HepG2 (cell line): ENCODE results near the gene SIVA1. TPM values are rescaled to one million over a fixed set of nuclear protein-coding genes. Genes with fewer than 3 reads are reported as not detected.

ENCODE experiments used
- EED ChIP-seq: sonication (generic); formaldehyde crosslinking; IDR thresholded peaks from 2 replicates; pipeline ENCODE4 v1.5.0; 2020; ENCODE audit warnings: mild to moderate bottlenecking, missing genetic modification reagents
- GLMP ChIP-seq: sonication (generic); formaldehyde crosslinking; IDR thresholded peaks from 2 replicates; pipeline ENCODE4 v1.9.0; 2021; ENCODE audit warnings: missing genetic modification reagents, mild to moderate bottlenecking, borderline replicate concordance
- GTF2F1 ChIP-seq: fragments of 150-350 bp; IDR thresholded peaks from 2 replicates; pipeline ENCODE4 v1.6.1; 2014; ENCODE audit warnings: low read length
- KDM6A ChIP-seq: IDR thresholded peaks from 2 replicates; pipeline ENCODE4 v1.6.1; 2016; ENCODE audit warnings: low read depth
- KLF13 ChIP-seq: sonication (generic); formaldehyde crosslinking; IDR thresholded peaks from 2 replicates; pipeline ENCODE4 v1.4.0; 2020; ENCODE audit warnings: mild to moderate bottlenecking, missing genetic modification reagents
- LBX2 ChIP-seq: sonication (generic); formaldehyde crosslinking; IDR thresholded peaks from 2 replicates; pipeline ENCODE4 v1.5.0; 2020; ENCODE audit warnings: missing genetic modification reagents, mild to moderate bottlenecking, borderline replicate concordance
- MXD4 ChIP-seq: IDR thresholded peaks from 2 replicates; pipeline ENCODE4 v1.6.1; 2016; ENCODE audit warnings: mild to moderate bottlenecking, missing biosample characterization, missing genetic modification reagents
- NR2F1 ChIP-seq, 2 experiments: fragments of 450-650 bp in 1 of 2; formaldehyde crosslinking in 1 of 2; IDR thresholded peaks; 2 replicates each; pipeline versions ENCODE4 v1.5.0 to v1.6.1; 2016 to 2020; ENCODE audit warnings: mild to moderate bottlenecking in 1 of 2, missing compliant biosample characterization in 1 of 2, missing genetic modification reagents in 1 of 2, moderate library complexity in 1 of 2
- PAWR ChIP-seq: sonication (generic); formaldehyde crosslinking; IDR thresholded peaks from 2 replicates; pipeline ENCODE4 v1.4.0; 2020; ENCODE audit warnings: missing genetic modification reagents, mild to moderate bottlenecking, borderline replicate concordance
- PLSCR1 ChIP-seq: sonication (generic); formaldehyde crosslinking; IDR thresholded peaks from 2 replicates; pipeline ENCODE4 v1.5.0; 2020; ENCODE audit warnings: missing genetic modification reagents, mild to moderate bottlenecking, borderline replicate concordance
- POGK ChIP-seq: sonication (generic); formaldehyde crosslinking; conservative IDR thresholded peaks from 2 replicates; pipeline ENCODE4 v1.8.0; 2022; ENCODE audit warnings: mild to moderate bottlenecking, moderate library complexity, missing genetic modification reagents
- RARG ChIP-seq: sonication (generic); formaldehyde crosslinking; IDR thresholded peaks from 2 replicates; pipeline ENCODE4 v1.4.0; 2020; ENCODE audit warnings: low read depth, mild to moderate bottlenecking, missing genetic modification reagents
- SPEN ChIP-seq: sonication (generic); formaldehyde crosslinking; IDR thresholded peaks from 2 replicates; pipeline ENCODE4 v1.5.1; 2020; ENCODE audit warnings: low read depth, mild to moderate bottlenecking, missing genetic modification reagents
- THAP7 ChIP-seq: sonication (generic); formaldehyde crosslinking; IDR thresholded peaks from 2 replicates; pipeline ENCODE4 v1.8.1; 2023; ENCODE audit warnings: mild to moderate bottlenecking, missing genetic modification reagents
- ZEB1 ChIP-seq: IDR thresholded peaks from 2 replicates; pipeline ENCODE4 v1.6.1; 2012; ENCODE audit warnings: mild to moderate bottlenecking, low read depth, inconsistent platforms; ENCODE audit not compliant: insufficient replicate concordance
- ZKSCAN1 ChIP-seq: fragments of 150-350 bp; IDR thresholded peaks from 2 replicates; pipeline ENCODE4 v1.6.1; 2014; ENCODE audit warnings: low read length
- ZNF296 ChIP-seq: sonication (generic); formaldehyde crosslinking; conservative IDR thresholded peaks from 2 replicates; pipeline ENCODE4 v1.5.0; 2020; ENCODE audit warnings: mild to moderate bottlenecking, missing genetic modification reagents
- ZNF343 ChIP-seq: sonication (generic); formaldehyde crosslinking; IDR thresholded peaks from 2 replicates; pipeline ENCODE4 v1.4.0; 2020; ENCODE audit warnings: mild to moderate bottlenecking, missing genetic modification reagents
- ZNF510 ChIP-seq: sonication (generic); formaldehyde crosslinking; IDR thresholded peaks from 2 replicates; pipeline ENCODE4 v1.4.0; 2020; ENCODE audit warnings: low read depth, mild to moderate bottlenecking, missing genetic modification reagents
- ZNF710 ChIP-seq: sonication (generic); formaldehyde crosslinking; IDR thresholded peaks from 2 replicates; pipeline ENCODE4 v1.5.0; 2020; ENCODE audit warnings: mild to moderate bottlenecking, missing genetic modification reagents, borderline replicate concordance
- ZNF790 ChIP-seq: sonication (generic); formaldehyde crosslinking; IDR thresholded peaks from 2 replicates; pipeline ENCODE4 v1.8.0; 2022; ENCODE audit warnings: missing genetic modification reagents, mild to moderate bottlenecking, borderline replicate concordance
- ZNF878 ChIP-seq: sonication (generic); formaldehyde crosslinking; IDR thresholded peaks from 2 replicates; pipeline ENCODE4 v1.8.1; 2023; ENCODE audit warnings: mild to moderate bottlenecking, missing genetic modification reagents, moderate library complexity
- polyA plus RNA-seq, 8 experiments: library from polyadenylated mRNA; depleted of rRNA in 3 of 8; stranded (reverse) in 7 of 8; unstranded in 1 of 8; fragments of >200 nt; fragmentation: Illumina TruSeq in 4 of 8; extraction: Trizol in 4 of 8; gene quantifications; 2 replicates each; pipeline versions ENCODE4 v1.2.1 to v1.2.3, GENCODE V29; 2011 to 2016; ENCODE audit warnings: low read depth in 4 of 8, missing spikeins in 1 of 8, mixed read lengths in 1 of 8; ENCODE audit not compliant: insufficient read depth in 1 of 8
- total RNA-seq, 5 experiments: library from RNA; depleted of rRNA; stranded (reverse); fragments of >200 nt; fragmentation: Illumina TruSeq; extraction: Trizol; gene quantifications; 2 replicates each; pipeline ENCODE4 v1.2.3, GENCODE V29; 2016; ENCODE audit warnings: low read depth in 1 of 5

The SIVA1 gene
- total and polyA plus RNA-seq, 2 of the 13 experiments (the other 11 are each of a cell fraction or from before 2014, with no cell fraction given), result 123 to 186 TPM

- TF ChIP-seq ZNF878 (peak; percentile 95), POGK (CRISPR knock-in tag) (peak; percentile 92; the same call in 1 of the 2 replicates), NR2F1 (CRISPR knock-in tag; IDR thresholded peaks at IDR 0.05) (0 out of 4 replicates have a peak, but pooled peaks of 1 of the 2 experiments have one; percentile 9), ZEB1 (no peak), EED (CRISPR knock-in tag) (no peak; the same call in 1 of the 2 replicates), KLF13 (CRISPR knock-in tag) (peak; percentile 67; the same call in 1 of the 2 replicates), SPEN (peak; percentile 40), ZNF343 (peak; percentile 93), ZNF510 (no peak), RARG (0 out of 2 replicates have a peak, but pooled peaks have one; percentile 75), ZNF296 (CRISPR knock-in tag) (peak; percentile 92), ZKSCAN1 (no peak), THAP7 (CRISPR knock-in tag) (no peak), ZNF790 (CRISPR knock-in tag) (no peak), PAWR (CRISPR knock-in tag) (no peak), GTF2F1 (no peak), LBX2 (CRISPR knock-in tag) (no peak), ZNF710 (CRISPR knock-in tag) (peak; percentile 25; the same call in 1 of the 2 replicates), PLSCR1 (CRISPR knock-in tag) (no peak), KDM6A (CRISPR knock-in tag) (no peak; the same call in 1 of the 2 replicates), MXD4 (CRISPR knock-in tag) (peak; percentile 76; the same call in 1 of the 2 replicates), GLMP (CRISPR knock-in tag) (peak; percentile 54; the same call in 1 of the 2 replicates)
Observed at GRCh38 chr14:104752735-104753527, at the start of gene SIVA1 (continued).
